ENCODE results near the gene LYRM1.
A peak's percentile ranks its signal among the peaks of the same experiment; 100 is the strongest.

Gene LYRM1

DNA sequence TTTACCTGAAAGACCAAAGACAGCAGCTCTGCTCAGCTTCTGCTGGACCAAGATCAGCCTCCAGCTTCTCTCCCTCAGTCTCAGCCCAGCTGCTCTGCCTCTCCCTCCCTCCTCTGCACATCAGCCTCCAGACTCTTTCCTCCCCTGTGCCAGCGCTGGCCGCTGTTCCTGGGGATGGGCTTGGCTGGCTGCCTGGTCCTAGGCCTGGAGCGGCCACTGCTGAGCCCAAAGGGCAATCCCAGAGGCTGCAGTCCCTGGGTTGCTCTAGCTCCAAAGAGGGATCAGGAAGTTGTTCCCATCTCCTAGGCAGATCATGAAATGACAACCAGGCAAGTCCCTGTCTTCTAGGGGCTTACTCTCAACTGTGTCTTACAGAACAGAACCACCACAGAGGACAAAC, 31.7 kb upstream of the LYRM1 start:
- Histone ChIP-seq H3K27ac (no peak overlapping the region), H3K4me3 (ENCODE audit: low read depth, low read length) (no peak overlapping the region), H3K36me3 (replicated peaks) (no peaks in the 10 kb centered on the region), H3K27me3 (replicated peaks) (no peaks in the 10 kb centered on the region)
- TF ChIP-seq, protein P1, sequence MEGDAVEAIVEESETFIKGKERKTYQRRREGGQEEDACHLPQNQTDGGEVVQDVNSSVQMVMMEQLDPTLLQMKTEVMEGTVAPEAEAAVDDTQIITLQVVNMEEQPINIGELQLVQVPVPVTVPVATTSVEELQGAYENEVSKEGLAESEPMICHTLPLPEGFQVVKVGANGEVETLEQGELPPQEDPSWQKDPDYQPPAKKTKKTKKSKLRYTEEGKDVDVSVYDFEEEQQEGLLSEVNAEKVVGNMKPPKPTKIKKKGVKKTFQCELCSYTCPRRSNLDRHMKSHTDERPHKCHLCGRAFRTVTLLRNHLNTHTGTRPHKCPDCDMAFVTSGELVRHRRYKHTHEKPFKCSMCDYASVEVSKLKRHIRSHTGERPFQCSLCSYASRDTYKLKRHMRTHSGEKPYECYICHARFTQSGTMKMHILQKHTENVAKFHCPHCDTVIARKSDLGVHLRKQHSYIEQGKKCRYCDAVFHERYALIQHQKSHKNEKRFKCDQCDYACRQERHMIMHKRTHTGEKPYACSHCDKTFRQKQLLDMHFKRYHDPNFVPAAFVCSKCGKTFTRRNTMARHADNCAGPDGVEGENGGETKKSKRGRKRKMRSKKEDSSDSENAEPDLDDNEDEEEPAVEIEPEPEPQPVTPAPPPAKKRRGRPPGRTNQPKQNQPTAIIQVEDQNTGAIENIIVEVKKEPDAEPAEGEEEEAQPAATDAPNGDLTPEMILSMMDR (IDR thresholded peaks at IDR 0.05; ENCODE audit: low read depth, low read length, missing control alignments), result no peak
- DNase-seq, result no peak
- in situ Hi-C loops (cut with HindIII; ENCODE audit: low pct_ligation_motif_present, low sequenced_read_pairs), result no loop called here

DNA sequence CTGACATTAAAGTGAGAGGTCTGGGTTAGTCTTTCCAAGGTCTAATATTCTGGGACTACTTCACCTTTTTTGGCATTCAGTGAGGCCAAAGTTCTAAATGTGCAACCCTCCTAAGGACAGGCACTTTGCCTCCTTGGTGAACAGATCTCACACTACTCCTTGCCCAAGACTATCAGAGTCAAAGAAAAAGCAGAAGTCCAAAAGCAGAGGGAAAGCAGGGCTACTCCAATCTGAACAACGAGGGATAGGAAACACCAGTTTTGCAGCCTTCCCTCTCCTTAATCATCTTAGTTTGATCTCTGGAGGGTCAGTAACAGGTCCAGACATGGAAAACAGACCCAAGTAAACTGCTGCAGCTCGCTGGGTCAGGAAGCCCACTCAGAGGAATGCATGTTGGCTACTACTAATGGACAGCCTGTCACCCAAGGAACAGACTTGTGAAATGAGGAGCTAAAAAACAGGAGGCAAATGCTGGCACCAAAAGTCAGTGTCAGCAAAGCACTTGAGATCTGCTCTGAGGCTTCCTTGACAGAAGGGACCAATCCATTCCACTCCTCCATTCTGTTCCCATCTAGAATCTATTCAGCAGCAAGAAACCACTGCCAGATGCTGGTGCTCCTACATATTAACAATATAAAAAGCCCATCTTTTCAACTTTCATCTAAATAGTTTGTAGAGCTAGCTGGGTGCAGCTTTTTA, 30.3 kb upstream of the LYRM1 start:
- TF ChIP-seq, protein P1 (IDR thresholded peaks at IDR 0.05; ENCODE audit: low read depth, low read length, missing control alignments), result no peak
- in situ Hi-C loops (cut with HindIII; ENCODE audit: low pct_ligation_motif_present, low sequenced_read_pairs), result no loop called here
- Histone ChIP-seq H3K27me3 (replicated peaks) (no peaks in the 10 kb centered on the region), H3K4me3 (ENCODE audit: low read depth, low read length) (no peak overlapping the region), H3K27ac (no peak overlapping the region), H3K36me3 (replicated peaks) (no peaks in the 10 kb centered on the region)
- no peak for DNase-seq

DNA sequence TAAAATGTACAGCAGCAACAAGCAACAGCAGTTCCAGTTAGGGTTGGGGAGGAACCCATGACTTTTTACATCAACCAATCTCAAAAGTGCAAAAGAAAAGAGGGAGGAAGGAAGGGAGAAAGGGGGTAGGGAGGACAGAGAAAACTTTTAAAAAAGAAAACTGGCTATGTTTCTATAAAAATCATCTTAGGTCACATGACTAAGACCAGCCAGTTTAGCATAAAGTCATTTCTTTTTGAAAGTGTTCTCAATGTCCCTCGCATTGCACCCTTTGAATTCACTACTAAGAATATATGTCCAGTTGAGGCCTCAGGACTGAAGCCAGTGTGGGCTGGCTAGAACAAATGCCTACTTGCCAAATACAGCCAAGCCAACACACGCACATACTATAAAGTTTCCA, 29.3 kb upstream of the LYRM1 start:
- in situ Hi-C loops (cut with HindIII; ENCODE audit: low pct_ligation_motif_present, low sequenced_read_pairs), result no loop called here
- Histone ChIP-seq H3K36me3 (replicated peaks) (no peaks in the 10 kb centered on the region), H3K27ac (no peak overlapping the region), H3K27me3 (replicated peaks) (no peaks in the 10 kb centered on the region), H3K4me3 (ENCODE audit: low read depth, low read length) (no peak overlapping the region)
- no peak for DNase-seq
- TF ChIP-seq, protein P1 (IDR thresholded peaks at IDR 0.05; ENCODE audit: low read depth, low read length, missing control alignments), result no peak

DNA sequence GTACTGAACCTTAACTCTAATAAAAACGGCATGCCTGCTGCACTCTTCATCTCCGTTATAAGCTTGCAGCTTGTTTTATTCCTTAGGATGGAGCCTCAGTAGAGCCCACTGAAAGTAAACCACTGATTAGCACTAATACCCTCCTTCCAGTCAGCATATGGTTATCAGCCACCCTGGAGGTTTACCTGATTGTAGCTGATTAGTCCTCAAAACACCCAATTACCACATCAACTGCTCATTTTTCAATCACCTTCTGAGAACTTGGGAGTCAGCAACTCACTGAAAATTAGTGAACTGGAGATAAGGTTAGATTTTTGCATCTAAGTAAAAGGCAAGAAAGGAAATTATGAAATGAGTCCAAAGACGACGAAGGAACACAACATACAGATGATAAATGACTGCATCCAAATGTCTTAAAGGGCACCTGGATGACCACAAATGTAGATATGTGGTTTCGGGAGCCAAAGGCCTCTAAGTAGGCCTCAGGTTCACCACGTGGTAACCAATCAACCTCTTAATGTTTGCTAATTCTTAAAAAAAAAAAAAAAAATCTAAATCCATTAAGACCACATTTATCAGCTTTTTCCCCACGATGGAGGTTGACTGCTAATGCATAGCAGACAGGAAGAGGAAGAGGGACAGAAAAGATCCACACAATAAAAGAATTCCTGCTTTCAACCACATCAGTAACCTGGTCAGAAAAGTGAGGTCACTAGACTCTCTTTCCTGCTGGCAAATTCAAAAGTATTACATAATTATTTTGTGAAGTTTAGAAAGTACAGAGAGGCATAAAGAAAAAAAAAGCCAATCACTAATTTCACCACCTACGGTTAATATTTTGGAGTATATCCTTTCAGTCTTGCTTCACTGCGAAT, 28.4 kb upstream of the LYRM1 start:
- Histone ChIP-seq H3K27me3 (replicated peaks) (no peaks in the 10 kb centered on the region), H3K36me3 (replicated peaks) (no peaks in the 10 kb centered on the region), H3K27ac (no peak overlapping the region), H3K4me3 (ENCODE audit: low read depth, low read length) (no peak overlapping the region)
- no peak for DNase-seq
- TF ChIP-seq, protein P1 (IDR thresholded peaks at IDR 0.05; ENCODE audit: low read depth, low read length, missing control alignments), result no peak
- in situ Hi-C loops (cut with HindIII; ENCODE audit: low pct_ligation_motif_present, low sequenced_read_pairs), result no loop called here

DNA sequence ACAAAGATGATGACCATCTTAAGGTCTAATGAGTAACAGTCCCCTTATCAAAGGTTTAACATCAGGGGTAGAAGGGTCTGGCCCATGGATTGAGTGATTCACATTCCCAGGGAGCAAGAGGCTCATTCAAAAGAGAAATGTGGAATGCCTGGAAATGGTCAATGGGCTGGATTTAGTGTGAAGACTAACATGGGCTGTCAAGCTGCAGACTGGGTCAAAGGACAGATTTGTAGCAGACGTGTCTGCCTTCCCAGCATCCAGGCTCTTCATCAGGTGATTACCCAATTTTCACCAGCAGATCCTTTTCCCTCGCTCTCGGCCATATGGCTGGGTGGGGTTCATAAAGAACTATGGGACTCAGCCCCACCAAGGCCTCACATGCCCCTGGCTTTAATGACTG, 27.2 kb upstream of the LYRM1 start:
- no peak for DNase-seq
- TF ChIP-seq, protein P1 (IDR thresholded peaks at IDR 0.05; ENCODE audit: low read depth, low read length, missing control alignments), result no peak
- peak overlapping the region; percentile 46 for H3K27ac ChIP-seq
- H3K36me3 ChIP-seq (replicated peaks), result no peaks in the 10 kb centered on the region
- H3K4me3 ChIP-seq (ENCODE audit: low read depth, low read length), result no peak overlapping the region
- no peaks in the 10 kb centered on the region for H3K27me3 ChIP-seq (replicated peaks)
- in situ Hi-C loops (cut with HindIII; ENCODE audit: low pct_ligation_motif_present, low sequenced_read_pairs), result no loop called here
